Heart right ventricle (tissue), 16 donors: ENCODE measurements around the gene CHST3. TPM values are rescaled to one million over a fixed set of nuclear protein-coding genes. Genes with fewer than 3 reads are reported as not detected.
A peak's percentile ranks its signal among the peaks of the same experiment; 100 is the strongest.

Experiments used
- ATAC-seq, 8 donors: fragments of 200-7000 bp; cut with Tn5 transposase; one replicate each; pipeline ENCODE4 v1.9.1; 2020; ENCODE audit warnings: mild to moderate bottlenecking in 8 of 8, moderate library complexity in 8 of 8, moderate number of reproducible peaks in 1 of 8
- DNase-seq, 2 donors: peaks; one replicate each; pipeline ENCODE4 v3.0.0-alpha.2; 2020
- H3K27ac ChIP-seq, 10 donors: fragments of 200-600 bp; sonication (generic) in 2 of 10; one replicate each; pipeline versions ENCODE4 v1.5.0 to v1.8.0; 2020 to 2022; ENCODE audit warnings: mild to moderate bottlenecking in 3 of 10
- H3K27me3 ChIP-seq, 7 donors: fragments of 200-600 bp; one replicate each; pipeline ENCODE4 v1.8.0; 2021 to 2022; ENCODE audit warnings: mild to moderate bottlenecking in 2 of 7
- H3K36me3 ChIP-seq, 9 donors: fragments of 200-600 bp; sonication (generic) in 1 of 9; one replicate each; pipeline versions ENCODE4 v1.5.0 to v1.8.0; 2020 to 2022; ENCODE audit warnings: mild to moderate bottlenecking in 2 of 9
- H3K4me1 ChIP-seq, 9 donors: fragments of 200-600 bp; sonication (generic) in 1 of 9; one replicate each; pipeline versions ENCODE4 v1.5.0 to v1.8.0; 2020 to 2022; ENCODE audit warnings: mild to moderate bottlenecking in 4 of 9
- H3K4me3 ChIP-seq, 10 donors: fragments of 200-600 bp; sonication (generic) in 2 of 10; one replicate each; pipeline versions ENCODE4 v1.5.0 to v1.8.0; 2020 to 2022; ENCODE audit warnings: mild to moderate bottlenecking in 7 of 10, moderate library complexity in 2 of 10
- H3K9me3 ChIP-seq, 11 donors: fragments of 200-600 bp in 10 of 11; sonication (generic) in 2 of 11; one replicate each; pipeline versions ENCODE4 v1.5.0 to v1.8.0; 2013 to 2022; ENCODE audit warnings: mild to moderate bottlenecking in 2 of 11, control low read depth in 1 of 11, moderate library complexity in 1 of 11
- WGBS, 2 donors: extraction: QIAGEN DNeasy Blood & Tissue Kit; methylation state at CpG; one replicate each; pipeline ENCODE4 v1.1.7; 2013; ENCODE audit warnings: inconsistent platforms in 1 of 2; 5-methylcytosine and 5-hydroxymethylcytosine counted together
- intact Hi-C, 10 donors: fragments of 100-400 bp; cut with DNase I; formaldehyde crosslinking; loops; one replicate each; pipeline versions ENCODE4 v1.11.1 to v1.14.2; 2022
- polyA plus RNA-seq, 2 donors: library from polyadenylated mRNA; stranded (reverse); fragments of 200-250 nt; gene quantifications; one replicate each; pipeline ENCODE4 v1.2.3, GENCODE V29; 2013
- total RNA-seq, 10 donors: library from RNA; stranded (reverse); fragmentation: NEBNext Ultra II Directional in 3 of 10; extraction: Animal tissue kit (Norgen Biotek cat#: 25700) in 3 of 10; gene quantifications; one replicate each; pipeline versions ENCODE4 v1.2.1 to v1.2.4, GENCODE V29; 2021 to 2023
- TF ChIP-seq, protein P1 (sequence below), 9 donors: fragments of 200-600 bp; sonication (generic) in 2 of 9; IDR thresholded peaks; one replicate each; pipeline versions ENCODE4 v1.5.0 to v1.8.0; 2021 to 2022; ENCODE audit warnings: antibody characterized with exemption in 9 of 9, mild to moderate bottlenecking in 5 of 9, moderate library complexity in 1 of 9
- donor health status: Arrhythmogenic right ventricular cardiomyopathy.
- donor health status: ischemic (EF 13 %, LVEDD 7.1; RV severe dilation, severe dysfunction).
- donor health status: healthy with polysubstance abuse.
- donor health status: DM: no; HTN: yes; CAD: no.
- donor health status: DM: no; HTN: no; CAD: no.
- donor health status: ischemic (EF 25% LVEDD 6.9; RV normal size, moderate dysfunction).
- donor health status: ischemic (EF 25% LVEDD 5.7; RV mildly dilated, moderate dysfunction).
- donor health status: healthy.
- donor health status: DM: yes; HTN: yes; CAD: no.
- donor health status: Ischemic cardiomyopathy.
- donor health status: ischemic (EF 35%, LVEDD 5.7; RV mildly dilated, moderate dysfunction).
- donor health status: nonischemic (EF 11% LVEDD 7.7; RV severe dilation, severe dysfunction).
- donor health status: DM: yes; HTN: yes; CAD: no.
- donor health status: PGD.
- donor health status: ischemic (EF 29% LVEDD 5.4; RV normal size, mild dysfunction).
- donor health status: nonischemic (EF 23%, LVEDD 6.1; RV moderate dilation, normal function).

Gene CHST3
- total and polyA plus RNA-seq, 12 donors = 6.3 to 28.7 (median 20.5) TPM

DNA sequence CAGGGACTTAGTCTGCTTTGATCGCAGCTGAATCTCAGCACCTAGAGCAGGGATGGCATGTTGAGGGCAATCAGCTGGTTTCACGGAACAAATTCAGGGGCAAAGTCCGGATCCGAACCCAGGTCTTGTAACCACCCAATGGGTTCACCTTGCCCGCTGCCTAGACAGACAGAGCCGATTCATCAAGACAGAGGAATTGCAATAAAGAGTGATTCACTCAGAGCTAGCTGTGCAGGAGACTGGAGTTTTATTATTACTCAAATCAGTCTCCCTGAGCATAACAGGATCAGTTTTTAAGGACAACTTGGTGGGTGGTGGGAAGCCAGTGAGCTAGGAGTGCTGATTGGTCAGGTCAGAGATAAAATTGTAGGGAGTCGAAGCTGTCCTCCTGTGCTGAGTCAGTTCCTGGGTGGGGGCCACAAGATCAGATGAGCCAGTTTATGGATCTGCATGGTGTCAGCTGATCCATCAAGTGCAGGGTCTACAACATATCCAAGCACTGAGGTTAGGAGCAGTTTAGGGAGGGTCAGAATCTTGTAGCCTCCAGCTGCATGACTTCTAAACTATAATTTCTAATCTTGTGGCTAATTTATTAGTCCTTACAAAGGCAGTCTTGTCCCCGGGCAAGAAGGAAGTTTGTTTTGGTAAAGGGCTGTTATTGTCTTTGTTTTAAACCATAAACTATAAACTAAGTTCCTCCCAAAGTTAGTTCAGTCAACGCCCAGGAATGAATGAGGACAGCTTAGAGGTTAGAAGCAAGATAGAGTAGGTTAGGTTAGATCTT, 43.5 kb upstream of the CHST3 start:
- Histone ChIP-seq H3K36me3 (no peaks in the 10 kb centered on the region), H3K27me3 (no peaks in the 10 kb centered on the region), H3K4me1 (peaks cover 5 to 31% (median 15%) of the 10 kb centered on the region in 9 donors), H3K4me3 (no peak overlapping the region), H3K27ac (peak overlapping the region in 1 of 10 donors; percentile 52), H3K9me3 (peaks cover 0 to 10% (median 0%) of the 10 kb centered on the region in 11 donors)
- intact Hi-C loops = no loop called here
- TF ChIP-seq, protein P1, sequence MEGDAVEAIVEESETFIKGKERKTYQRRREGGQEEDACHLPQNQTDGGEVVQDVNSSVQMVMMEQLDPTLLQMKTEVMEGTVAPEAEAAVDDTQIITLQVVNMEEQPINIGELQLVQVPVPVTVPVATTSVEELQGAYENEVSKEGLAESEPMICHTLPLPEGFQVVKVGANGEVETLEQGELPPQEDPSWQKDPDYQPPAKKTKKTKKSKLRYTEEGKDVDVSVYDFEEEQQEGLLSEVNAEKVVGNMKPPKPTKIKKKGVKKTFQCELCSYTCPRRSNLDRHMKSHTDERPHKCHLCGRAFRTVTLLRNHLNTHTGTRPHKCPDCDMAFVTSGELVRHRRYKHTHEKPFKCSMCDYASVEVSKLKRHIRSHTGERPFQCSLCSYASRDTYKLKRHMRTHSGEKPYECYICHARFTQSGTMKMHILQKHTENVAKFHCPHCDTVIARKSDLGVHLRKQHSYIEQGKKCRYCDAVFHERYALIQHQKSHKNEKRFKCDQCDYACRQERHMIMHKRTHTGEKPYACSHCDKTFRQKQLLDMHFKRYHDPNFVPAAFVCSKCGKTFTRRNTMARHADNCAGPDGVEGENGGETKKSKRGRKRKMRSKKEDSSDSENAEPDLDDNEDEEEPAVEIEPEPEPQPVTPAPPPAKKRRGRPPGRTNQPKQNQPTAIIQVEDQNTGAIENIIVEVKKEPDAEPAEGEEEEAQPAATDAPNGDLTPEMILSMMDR (IDR thresholded peaks at IDR 0.05) = no peak
- no peak for ATAC-seq
- no peak for DNase-seq
- WGBS, 2 donors = 74 to 85% methylated on average over 9 of the region's 9 CpGs

DNA sequence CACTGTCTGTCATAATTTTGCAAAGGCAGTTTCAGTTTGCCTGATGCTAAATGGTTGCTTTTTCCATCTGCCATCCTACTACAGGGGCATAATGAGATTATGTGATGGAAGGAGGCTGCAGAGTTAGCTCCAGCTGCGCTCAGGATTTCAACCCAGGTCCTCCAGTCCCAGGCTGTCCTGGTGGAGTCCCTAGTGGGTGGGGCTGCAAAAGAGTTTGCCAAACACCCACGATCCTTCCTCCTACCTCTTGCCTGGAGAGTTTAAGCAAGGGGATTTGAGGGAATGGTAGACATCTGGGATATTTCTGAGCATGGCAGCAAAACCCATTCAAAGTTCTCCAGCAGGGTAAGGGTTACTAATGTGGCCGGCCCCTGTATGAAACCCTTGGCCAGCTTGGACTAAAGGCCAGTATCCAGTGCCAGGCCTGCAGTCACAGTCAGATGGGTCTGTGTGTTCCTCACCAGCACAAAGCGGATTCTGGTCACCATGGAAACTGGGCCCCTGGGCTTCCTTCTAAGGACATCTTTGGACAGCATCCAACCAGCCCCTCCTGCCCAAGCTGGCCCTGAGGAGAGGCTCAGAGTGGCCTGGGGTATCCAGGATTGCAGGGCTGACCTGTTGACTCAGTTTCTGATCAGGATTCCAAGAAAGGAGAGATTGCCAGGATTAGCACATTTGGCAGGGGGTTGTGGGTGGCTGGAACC, 42.7 kb upstream of the CHST3 start:
- Histone ChIP-seq H3K4me1 (peaks cover 5 to 31% (median 15%) of the 10 kb centered on the region in 9 donors), H3K36me3 (no peaks in the 10 kb centered on the region), H3K4me3 (no peak overlapping the region), H3K9me3 (peaks cover 0 to 9% (median 0%) of the 10 kb centered on the region in 11 donors), H3K27ac (peak overlapping the region in 2 of 10 donors; percentile 0 to 22), H3K27me3 (no peaks in the 10 kb centered on the region)
- intact Hi-C loops = no loop called here
- TF ChIP-seq, protein P1 (IDR thresholded peaks at IDR 0.05) = no peak
- WGBS, 2 donors = 46 to 52% methylated on average over 4 of the region's 4 CpGs
- ATAC-seq = peak; percentile 67 to 86 (median 79)
- DNase-seq = peak; percentile 53 to 60

DNA sequence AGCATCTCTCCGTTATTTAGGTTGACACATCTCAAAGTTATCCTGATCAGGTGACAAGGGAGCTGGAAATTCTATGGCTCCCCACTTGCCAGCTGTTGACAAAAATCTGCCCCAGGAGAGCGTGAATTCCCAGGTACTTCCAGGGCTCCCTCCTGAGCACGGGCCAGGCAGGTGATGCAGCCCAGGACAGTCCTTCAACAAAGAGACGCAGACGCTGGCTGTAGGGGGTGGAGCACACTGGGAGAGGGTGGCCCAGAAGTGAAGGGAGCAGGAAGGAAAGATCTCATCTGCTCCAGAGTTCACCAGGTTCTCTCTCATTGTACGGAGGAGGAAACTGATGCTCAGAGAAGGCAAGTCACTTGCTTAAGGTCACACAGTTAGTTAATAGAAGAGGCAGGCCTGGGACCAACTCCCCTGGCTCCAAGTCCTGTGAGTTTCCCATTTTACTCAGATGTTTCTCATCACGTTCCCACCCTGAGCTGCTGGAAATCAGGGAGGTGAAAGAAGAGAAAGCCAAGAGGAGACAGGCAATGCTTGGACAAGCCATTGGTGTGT, 41.0 kb upstream of the CHST3 start:
- Histone ChIP-seq H3K27ac (peak overlapping the region in 3 of 10 donors; percentile 4 to 44 (median 21)), H3K4me3 (no peak overlapping the region), H3K27me3 (no peaks in the 10 kb centered on the region), H3K36me3 (no peaks in the 10 kb centered on the region), H3K9me3 (no peaks in the 10 kb centered on the region), H3K4me1 (peaks cover 5 to 31% (median 15%) of the 10 kb centered on the region in 9 donors)
- no peak for DNase-seq
- TF ChIP-seq, protein P1 (IDR thresholded peaks at IDR 0.05) = no peak
- intact Hi-C loops = no loop called here
- peak in 2 of 8 donors; percentile 20 to 31 for ATAC-seq
- 66 to 67% methylated on average over 7 of the region's 7 CpGs for WGBS, 2 donors

DNA sequence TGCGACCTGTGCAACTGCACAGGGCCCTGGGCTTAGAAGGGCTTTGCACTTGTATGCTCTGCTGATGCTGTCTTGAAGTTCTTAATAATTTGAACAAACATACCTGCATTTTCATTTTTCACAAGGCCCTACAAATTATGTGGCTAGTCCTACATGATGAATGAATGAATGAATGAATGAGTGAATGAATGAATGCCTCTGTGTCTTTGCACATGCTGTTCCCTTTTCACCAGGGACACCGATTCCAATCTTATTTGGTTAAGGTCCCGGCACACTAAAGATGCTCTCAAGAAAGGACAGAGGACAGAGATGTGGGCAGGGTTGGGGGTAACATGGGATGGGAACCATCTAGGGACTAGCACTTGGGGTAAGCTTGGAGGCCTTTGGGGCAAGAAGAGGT, 39.4 kb upstream of the CHST3 start:
- ATAC-seq (no peak), DNase-seq (no peak)
- H3K4me1 ChIP-seq = peaks cover 5 to 31% (median 15%) of the 10 kb centered on the region in 9 donors
- H3K27ac ChIP-seq = no peak overlapping the region
- WGBS, 2 donors = 96 to 98% methylated on average over 3 of the region's 3 CpGs
- intact Hi-C loops = no loop called here
- H3K4me3 ChIP-seq = no peak overlapping the region
- H3K9me3 ChIP-seq = no peaks in the 10 kb centered on the region
- no peaks in the 10 kb centered on the region for H3K36me3 ChIP-seq
- no peaks in the 10 kb centered on the region for H3K27me3 ChIP-seq
- TF ChIP-seq, protein P1 (IDR thresholded peaks at IDR 0.05) = no peak
